Smooth muscle cell (in vitro differentiated cells): ENCODE measurements around the gene SULT2B1. TPM values are rescaled to one million over a fixed set of nuclear protein-coding genes. Genes with fewer than 3 reads are reported as not detected.

Experiments used
- DNase-seq: peaks from one replicate; lab custom pipeline; 2025; ENCODE audit not compliant: unreplicated experiment; lab: John Stamatoyannopoulos, UW
- H2AFZ ChIP-seq: fragments of 200-600 bp; sonication (generic); 2 replicates; pipeline ENCODE4 v1.6.0; 2016; ENCODE audit warnings: antibody characterized with exemption, low read depth, mild to moderate bottlenecking
- H3F3A ChIP-seq: fragments of 200-600 bp; sonication (generic); 2 replicates; pipeline ENCODE4 v1.6.0; 2017; ENCODE audit warnings: antibody characterized with exemption, low read depth
- H3K27ac ChIP-seq: fragments of 200-600 bp; sonication (generic); 2 replicates; pipeline ENCODE4 v1.5.1; 2016; ENCODE audit warnings: low read depth, mild to moderate bottlenecking
- H3K27me3 ChIP-seq: fragments of 200-600 bp; sonication (generic); 2 replicates; pipeline ENCODE4 v1.6.1; 2016; ENCODE audit warnings: low read depth, mild to moderate bottlenecking
- H3K36me3 ChIP-seq: fragments of 200-600 bp; sonication (generic); 2 replicates; pipeline ENCODE4 v1.5.1; 2016; ENCODE audit warnings: low read depth
- H3K4me1 ChIP-seq: fragments of 200-600 bp; sonication (generic); 2 replicates; pipeline ENCODE4 v1.5.1; 2016; ENCODE audit warnings: low read depth
- H3K4me2 ChIP-seq: fragments of 200-600 bp; sonication (generic); 2 replicates; pipeline ENCODE4 v1.6.0; 2016; ENCODE audit warnings: mild to moderate bottlenecking
- H3K4me3 ChIP-seq: fragments of 200-600 bp; sonication (generic); 2 replicates; pipeline ENCODE4 v1.5.1; 2016; ENCODE audit warnings: mild to moderate bottlenecking
- H3K79me2 ChIP-seq: fragments of 200-600 bp; sonication (generic); 2 replicates; pipeline ENCODE4 v1.6.0; 2016; ENCODE audit warnings: low read depth, mild to moderate bottlenecking
- H3K9ac ChIP-seq: fragments of 200-600 bp; sonication (generic); 2 replicates; pipeline ENCODE4 v1.6.0; 2016; ENCODE audit warnings: low read depth
- H3K9me3 ChIP-seq: fragments of 200-600 bp; sonication (generic); replicated peaks from 2 replicates; pipeline ENCODE4 v1.5.1; 2016; ENCODE audit warnings: low read depth
- H4K20me1 ChIP-seq: fragments of 200-600 bp; sonication (generic); 2 replicates; pipeline ENCODE4 v1.6.0; 2016; ENCODE audit warnings: low read depth
- CTCF ChIP-seq: fragments of 200-600 bp; sonication (generic); IDR thresholded peaks from 2 replicates; pipeline ENCODE4 v1.5.1; 2017; ENCODE audit warnings: borderline replicate concordance, mild to moderate bottlenecking, antibody characterized with exemption; ENCODE audit not compliant: insufficient read depth, poor library complexity, severe bottlenecking
- WGBS: methylation state at CpG from one replicate; pipeline ENCODE4 v1.1.7; 2016; ENCODE audit warnings: low lambda C conversion rate; 5-methylcytosine and 5-hydroxymethylcytosine counted together
- polyA plus RNA-seq: library from polyadenylated mRNA; unstranded; fragments of >200 nt; fragmentation: Nextera tagmentation; extraction: Ambion mirVana; gene quantifications from 2 replicates; pipeline ENCODE4 v1.2.1, GENCODE V29; 2016
- total RNA-seq: library from RNA; depleted of rRNA; stranded (reverse); fragments of >200 nt; gene quantifications from 2 replicates; pipeline ENCODE4 v1.2.3, GENCODE V29; 2014

Gene SULT2B1
- total and polyA plus RNA-seq, 2 experiments from 2014 or later = 1.7 to 2.3 TPM

GRCh38 chr19:48644355-48644754 lies 92.4 kb downstream of the SULT2B1 start:
- no peak overlapping the region for H3K9ac ChIP-seq
- H3K27ac ChIP-seq = no peak overlapping the region
- no peaks in the 10 kb centered on the region for H3K9me3 ChIP-seq
- WGBS = 78% methylated on average over 4 of the region's 4 CpGs
- H3K36me3 ChIP-seq = no peaks in the 10 kb centered on the region
- no peaks in the 10 kb centered on the region for H3F3A ChIP-seq
- DNase-seq = no peak
- H3K4me2 ChIP-seq = peak overlapping the region; percentile 97
- H3K79me2 ChIP-seq = no peaks in the 10 kb centered on the region
- no peak overlapping the region for H2AFZ ChIP-seq
- no peaks in the 10 kb centered on the region for H3K27me3 ChIP-seq
- H4K20me1 ChIP-seq = no peaks in the 10 kb centered on the region
- H3K4me1 ChIP-seq = peaks cover 4% of the 10 kb centered on the region
- peak overlapping the region; percentile 68 for H3K4me3 ChIP-seq
- TF ChIP-seq CTCF = no peak

GRCh38 chr19:48644839-48645619 lies 93.1 kb downstream of the SULT2B1 start:
- Histone ChIP-seq H3K4me2 (peak overlapping the region; percentile 97), H3K4me1 (peaks cover 4% of the 10 kb centered on the region), H3K9me3 (no peaks in the 10 kb centered on the region), H2AFZ (peak overlapping the region; percentile 96), H4K20me1 (no peaks in the 10 kb centered on the region), H3K79me2 (no peaks in the 10 kb centered on the region), H3K4me3 (peak overlapping the region; percentile 68), H3K9ac (no peak overlapping the region), H3K27me3 (no peaks in the 10 kb centered on the region), H3K36me3 (no peaks in the 10 kb centered on the region), H3K27ac (no peak overlapping the region), H3F3A (no peaks in the 10 kb centered on the region)
- DNase-seq = no peak
- WGBS = 2% methylated on average over 21 of the region's 25 CpGs
- no peak for TF ChIP-seq CTCF

- Histone ChIP-seq H3F3A (no peaks in the 10 kb centered on the region), H3K36me3 (no peaks in the 10 kb centered on the region), H3K27ac (no peak overlapping the region), H3K9ac (no peak overlapping the region), H4K20me1 (no peaks in the 10 kb centered on the region), H3K4me3 (peak overlapping the region; percentile 68), H3K9me3 (no peaks in the 10 kb centered on the region), H3K4me1 (peaks cover 4% of the 10 kb centered on the region), H3K27me3 (no peaks in the 10 kb centered on the region), H3K79me2 (no peaks in the 10 kb centered on the region), H2AFZ (peak overlapping the region; percentile 96), H3K4me2 (peak overlapping the region; percentile 97)
- no peak for TF ChIP-seq CTCF
- 0% methylated on average over 4 of the region's 6 CpGs for WGBS
- DNase-seq = no peak
These were observed 93.6 kb downstream of the SULT2B1 start for GRCh38 chr19:48645620-48646000.
